Fibroblast of skin of scalp (primary cell): Measurements from ENCODE around the gene ARMH4.
"Not testable (repeated sequence)": the region's sequence is repeated elsewhere in the genome, so short reads cannot be mapped to it uniquely, and the experiment has no call there.

Experiments used
- DNase-seq: peaks from one replicate; pipeline ENCODE4 v3.0.0-alpha.2; 2013

The ARMH4 gene

DNA sequence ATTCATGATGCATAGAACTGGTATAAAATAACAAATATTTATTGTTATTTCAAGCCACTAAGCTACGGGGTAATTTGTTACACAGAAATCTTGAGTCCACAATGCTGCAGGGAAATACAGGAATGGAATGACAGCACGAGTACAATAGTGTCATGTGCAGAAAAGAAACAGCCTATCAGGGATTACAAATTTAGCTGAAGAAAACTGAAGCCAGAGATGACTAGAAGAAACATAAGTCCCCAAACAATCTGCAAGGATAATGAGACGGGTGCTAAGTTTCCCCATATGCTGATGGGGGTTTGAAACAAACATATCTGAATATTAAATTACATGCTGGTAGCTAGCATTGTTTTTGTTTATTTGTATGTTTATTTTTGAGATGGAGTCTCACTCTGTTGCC lies 8.9 kb downstream of the ARMH4 start:
- DNase-seq: no peak

- no peak for DNase-seq
These were observed 10.1 kb downstream of the ARMH4 start for GRCh38 chr14:58141893-58142292.

GRCh38 chr14:58138714-58139482 lies 13.1 kb downstream of the ARMH4 start:
- no peak for DNase-seq

DNA sequence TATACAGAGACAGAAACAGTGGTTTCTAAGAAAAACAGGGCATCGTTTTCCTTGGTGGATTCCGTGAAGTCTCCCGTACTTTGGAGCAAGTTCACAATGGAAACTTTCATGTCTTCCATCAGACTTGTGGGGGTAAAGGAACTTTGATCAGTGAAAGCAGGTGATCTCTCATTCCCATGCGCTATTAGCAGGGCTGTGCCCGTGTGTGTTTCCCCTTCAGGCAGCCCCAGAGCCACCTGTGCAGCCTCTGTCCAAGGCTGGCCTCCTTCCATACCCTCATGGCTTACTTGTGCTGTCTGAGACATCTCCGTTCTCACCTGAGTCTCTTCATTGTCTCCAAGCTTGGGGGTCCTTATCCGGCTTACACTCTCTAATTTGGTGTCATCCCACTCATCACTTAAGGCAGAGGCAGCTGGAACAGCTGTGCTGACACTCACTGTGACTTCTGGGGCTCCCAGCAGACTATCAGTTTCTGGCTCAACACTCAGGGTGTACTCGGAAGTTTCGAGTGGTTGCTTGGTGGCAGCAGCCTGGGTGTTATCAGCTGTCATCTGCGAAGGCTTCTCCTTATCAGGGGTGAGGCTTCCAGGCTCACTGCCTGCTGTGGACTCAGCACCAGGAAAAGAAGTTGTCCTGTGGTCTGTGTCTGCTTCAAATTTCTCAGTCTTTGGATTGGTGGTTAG lies 13.8 kb downstream of the ARMH4 start:
- DNase-seq: no peak

DNA sequence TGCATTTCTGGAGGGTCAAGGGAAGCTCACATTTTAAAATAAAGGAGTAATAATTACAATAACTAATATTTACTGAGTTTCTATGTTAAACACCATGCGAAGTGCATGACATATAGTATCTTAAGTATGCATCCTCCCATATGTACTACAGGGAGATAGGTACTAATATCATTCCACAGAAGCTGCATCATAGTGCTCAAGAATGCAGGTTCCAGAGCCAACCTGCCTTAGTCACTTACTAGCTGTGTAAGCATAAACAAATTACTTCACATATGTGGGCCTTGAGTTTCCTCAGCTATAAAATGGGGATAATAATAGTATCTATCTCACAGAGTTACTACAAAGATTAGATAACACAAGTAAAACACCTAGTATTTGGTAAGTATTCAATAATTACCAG lies 18.3 kb downstream of the ARMH4 start:
- DNase-seq: peak; percentile 53

- peak; percentile 9 for DNase-seq
These were observed 20.6 kb downstream of the ARMH4 start for GRCh38 chr14:58131386-58131785.

- DNase-seq: no peak
These were observed 21.8 kb downstream of the ARMH4 start for GRCh38 chr14:58130116-58130782.

GRCh38 chr14:58129208-58129607 lies 22.8 kb downstream of the ARMH4 start:
- no peak for DNase-seq

DNA sequence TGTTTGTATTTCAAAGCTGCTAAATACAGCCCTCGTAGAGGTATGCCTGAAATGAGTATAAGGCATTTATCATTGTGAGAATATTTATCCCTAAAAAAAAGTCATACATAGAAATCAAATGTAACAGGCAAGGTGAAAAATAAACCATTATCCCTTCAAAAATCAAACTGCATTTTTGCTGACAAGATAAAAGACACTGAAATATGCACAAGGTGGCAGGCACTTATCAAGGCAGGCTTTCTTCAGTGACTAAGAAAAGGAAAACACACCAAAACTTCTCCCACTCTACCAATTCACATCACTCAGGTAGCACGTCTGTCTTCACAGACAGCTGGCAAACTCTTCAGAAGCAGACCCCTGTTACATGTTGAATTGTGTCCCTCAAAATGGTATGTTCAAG lies 23.6 kb downstream of the ARMH4 start:
- no peak for DNase-seq

GRCh38 chr14:58122546-58122945 lies 29.5 kb downstream of the ARMH4 start:
- DNase-seq: not testable (repeated sequence)

DNA sequence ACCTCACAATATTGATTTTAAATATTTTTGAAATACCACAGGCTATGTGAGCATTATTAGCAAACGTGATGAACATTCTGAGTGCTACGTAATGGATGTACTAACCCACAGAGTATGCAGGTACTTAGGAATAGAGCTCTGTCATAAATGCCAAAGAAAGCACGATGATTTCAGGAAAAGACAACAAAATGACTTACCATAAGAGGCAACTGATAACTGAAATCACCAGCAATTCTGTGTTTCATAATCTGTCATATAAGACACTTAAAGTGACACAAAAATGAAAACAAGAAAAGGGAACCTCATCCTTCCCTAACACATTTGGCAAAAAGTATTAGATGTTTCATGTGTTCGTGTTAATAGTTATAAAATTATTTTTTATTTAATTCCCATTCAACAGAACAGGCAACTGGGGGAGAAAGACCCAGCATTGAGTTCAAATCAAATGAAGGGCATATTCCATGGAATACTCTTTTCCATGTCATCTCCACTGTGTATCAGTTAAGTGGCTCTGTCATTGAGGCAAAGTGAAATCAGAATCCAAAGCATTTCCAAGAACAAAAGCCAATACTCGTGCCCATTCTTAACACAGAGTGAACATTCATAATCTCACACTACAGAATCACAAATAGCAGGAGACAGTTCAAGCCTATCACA lies 30.4 kb downstream of the ARMH4 start:
- DNase-seq: no peak

DNA sequence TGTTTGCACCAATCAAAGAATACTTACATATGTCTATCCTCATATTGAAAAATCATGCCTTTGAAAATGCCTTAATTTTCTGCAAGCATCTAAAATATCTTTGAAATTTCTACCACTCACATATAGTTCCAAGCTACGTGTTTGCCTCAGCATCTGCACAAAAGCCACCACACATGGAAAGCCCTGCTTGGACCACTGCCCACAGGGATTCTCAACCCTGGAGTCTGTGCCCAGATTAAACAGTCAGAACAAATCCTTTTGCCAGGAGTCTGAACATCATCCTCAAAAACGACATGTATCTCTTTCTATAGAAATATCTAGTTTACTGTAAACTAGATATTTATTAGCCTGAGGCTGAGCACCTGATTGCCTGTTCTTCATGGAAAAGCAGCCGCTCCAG lies 32.6 kb downstream of the ARMH4 start:
- no peak for DNase-seq

- peak; percentile 17 for DNase-seq
These were observed 33.8 kb downstream of the ARMH4 start for GRCh38 chr14:58118097-58118815.

GRCh38 chr14:58109744-58110143 lies 42.3 kb downstream of the ARMH4 start:
- no peak for DNase-seq

GRCh38 chr14:58108717-58109116 lies 43.3 kb downstream of the ARMH4 start:
- DNase-seq: no peak

DNA sequence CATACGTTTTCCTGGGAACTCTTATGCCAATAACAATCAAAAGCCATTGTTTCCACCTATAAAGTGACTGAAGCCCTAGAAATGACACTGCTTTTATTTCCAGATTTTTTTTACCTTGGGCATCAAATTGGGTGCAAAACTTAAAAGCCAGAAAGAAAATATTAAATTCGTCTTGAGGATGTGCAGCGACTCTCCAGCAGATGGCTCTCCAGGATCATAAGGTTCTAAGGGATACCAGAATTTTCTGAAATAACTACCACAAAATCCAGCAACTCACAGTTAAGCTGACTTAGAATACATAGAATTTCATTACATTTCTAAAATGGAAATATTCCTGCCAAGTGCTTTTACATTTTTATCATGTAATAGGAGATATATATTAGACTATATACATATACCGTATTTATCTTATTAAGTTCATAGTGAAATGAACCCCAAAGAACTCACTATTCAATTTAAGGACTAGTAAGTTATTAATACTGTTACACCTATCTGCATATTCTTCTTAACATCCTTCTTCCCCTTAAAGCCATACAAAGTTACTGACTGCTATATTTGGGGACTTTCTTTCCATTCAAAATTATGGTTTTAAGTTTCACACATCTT lies 44.0 kb downstream of the ARMH4 start:
- peak; percentile 67 for DNase-seq

DNA sequence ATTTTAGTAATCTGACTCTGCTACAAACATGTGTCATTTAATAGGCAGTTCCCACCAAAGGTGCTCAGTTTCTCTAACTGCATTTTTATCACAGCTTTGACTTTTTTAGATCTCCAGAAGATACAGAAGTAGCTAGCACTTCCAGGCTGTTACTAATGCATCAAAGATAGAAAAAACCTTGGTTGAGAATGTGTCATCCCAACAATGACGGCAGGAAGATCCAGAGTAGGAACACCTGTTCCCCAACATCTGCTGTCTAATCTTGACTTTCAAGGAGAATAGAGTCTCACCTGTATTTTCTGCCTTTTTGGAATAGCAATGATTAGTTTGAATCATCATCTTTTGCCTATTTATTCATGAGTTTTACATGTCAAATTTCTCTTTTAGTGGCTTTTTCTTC lies 45.0 kb downstream of the ARMH4 start:
- DNase-seq: no peak

DNA sequence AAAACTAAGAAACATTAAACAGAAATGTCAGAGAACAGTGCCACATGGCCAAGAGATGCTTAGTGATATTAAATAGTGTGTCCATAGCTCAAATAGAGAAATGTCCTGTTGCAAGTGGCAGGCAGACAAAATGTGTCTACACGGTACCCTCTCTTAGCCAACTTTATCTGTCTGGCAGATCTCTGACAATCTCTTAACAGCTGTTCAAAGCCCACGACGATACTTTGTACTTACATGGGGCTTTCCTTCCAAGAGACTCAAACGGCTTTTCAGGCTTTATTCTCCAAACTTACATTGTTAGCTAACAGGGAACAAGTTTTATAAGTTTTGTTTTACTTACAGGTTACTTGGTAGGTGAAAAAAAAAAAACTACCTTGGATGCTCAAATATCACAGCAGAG lies 45.6 kb downstream of the ARMH4 start:
- no peak for DNase-seq

DNA sequence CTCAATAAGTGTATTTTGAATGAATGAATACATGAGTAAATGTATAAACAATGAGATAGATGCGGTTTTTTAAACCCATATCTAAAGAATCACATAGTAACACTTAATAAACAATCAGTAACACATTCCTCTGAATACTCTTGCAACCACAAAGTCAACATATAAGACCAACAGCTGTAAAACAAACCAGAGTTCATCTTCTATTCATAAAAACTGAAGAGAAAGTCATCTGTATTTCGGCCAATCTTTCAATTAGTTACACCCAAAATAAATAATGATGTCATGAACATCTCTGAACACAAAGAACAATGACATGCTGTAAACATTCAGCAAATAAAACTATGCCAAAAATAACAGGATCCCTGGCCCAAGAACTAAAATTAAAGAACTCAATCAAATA lies 47.2 kb downstream of the ARMH4 start:
- DNase-seq: peak; percentile 67

DNA sequence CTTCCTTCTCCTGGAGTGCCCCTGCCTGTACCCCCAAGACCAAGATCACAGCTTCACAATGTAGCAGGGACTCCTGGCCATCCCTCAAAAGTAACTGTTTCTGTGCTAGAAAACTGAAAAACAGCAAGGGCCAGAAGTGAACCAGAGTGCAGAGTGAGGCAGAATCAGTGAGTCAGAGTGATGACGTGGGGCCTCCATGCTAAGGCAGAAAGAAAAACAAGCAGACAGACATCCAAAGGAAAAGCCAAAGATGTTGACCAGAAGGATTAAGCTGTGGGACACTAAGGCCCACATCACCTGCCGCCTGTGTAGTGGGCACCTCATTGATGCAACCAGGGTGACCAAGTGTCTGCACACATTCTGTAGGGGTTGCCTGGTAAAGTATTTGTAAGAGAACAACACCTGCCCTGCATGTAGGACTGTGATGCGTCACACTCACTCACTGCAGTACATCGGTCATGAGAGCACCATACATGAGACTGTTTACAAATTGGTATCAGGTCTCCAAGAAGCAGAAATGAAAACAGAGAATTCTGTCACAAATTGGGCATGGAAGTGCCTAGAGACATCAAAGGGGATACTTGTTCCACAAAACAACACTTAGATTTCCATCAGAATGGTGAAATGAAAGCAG lies 51.2 kb downstream of the ARMH4 start:
- DNase-seq: peak; percentile 38

- DNase-seq: no peak
These were observed 52.3 kb downstream of the ARMH4 start for GRCh38 chr14:58099682-58100081.

- no peak for DNase-seq
These were observed 53.5 kb downstream of the ARMH4 start for GRCh38 chr14:58098507-58098906.
